ENCODE data around the gene NPBWR2.

NPBWR2 gene

GRCh38 chr20:64058536-64058935 lies 48.8 kb downstream of the NPBWR2 start:
- DNase-seq (ENCODE audit: low read depth in 1 of 2, low spot score in 1 of 2), result no peak

GRCh38 chr20:64057628-64058498 lies 49.5 kb downstream of the NPBWR2 start:
- DNase-seq (ENCODE audit: low read depth in 1 of 2, low spot score in 1 of 2), result peak; percentile 62 to 71

- no peak for DNase-seq (ENCODE audit: low read depth in 1 of 2, low spot score in 1 of 2)
Observed at GRCh38 chr20:64056889-64057627, 50.3 kb downstream of the NPBWR2 start.

- no peak for DNase-seq (ENCODE audit: low read depth in 1 of 2, low spot score in 1 of 2)
Observed at GRCh38 chr20:64056639-64056888, 50.8 kb downstream of the NPBWR2 start.

GRCh38 chr20:64055893-64056638 lies 51.3 kb downstream of the NPBWR2 start:
- no peak for DNase-seq (ENCODE audit: low read depth in 1 of 2, low spot score in 1 of 2)

- DNase-seq (ENCODE audit: low read depth in 1 of 2, low spot score in 1 of 2), result no peak
Observed at GRCh38 chr20:64055396-64055892, 51.9 kb downstream of the NPBWR2 start.

- no peak for DNase-seq (ENCODE audit: low read depth in 1 of 2, low spot score in 1 of 2)
Observed at GRCh38 chr20:64053841-64054661, 53.3 kb downstream of the NPBWR2 start.
